GM12878 (cell line): ENCODE measurements around the gene RALGAPA2. TPM values are rescaled to one million over a fixed set of nuclear protein-coding genes. Genes with fewer than 3 reads are reported as not detected.

Experiments
- BMI1 ChIP-seq: fragments of 450-650 bp; IDR thresholded peaks from 2 replicates; pipeline ENCODE4 v1.6.1; 2016; ENCODE audit warnings: mild to moderate bottlenecking, moderate library complexity, borderline replicate concordance
- CHD4 ChIP-seq: fragments of 200-600 bp; sonication (generic); IDR thresholded peaks from 2 replicates; pipeline ENCODE4 v1.6.1; 2016; ENCODE audit warnings: mild to moderate bottlenecking
- CREB1 ChIP-seq: IDR thresholded peaks from 2 replicates; pipeline ENCODE4 v1.6.1; 2012; ENCODE audit warnings: low read depth, mild to moderate bottlenecking, inconsistent platforms
- EZH2 ChIP-seq: IDR thresholded peaks from 2 replicates; pipeline ENCODE4 v1.6.1; 2012; ENCODE audit warnings: low read depth, mild to moderate bottlenecking, control low read depth, inconsistent platforms, low read length, borderline replicate concordance; ENCODE audit not compliant: control insufficient read depth
- GABPA ChIP-seq: IDR thresholded peaks from 2 replicates; pipeline ENCODE4 v1.6.1; 2014; ENCODE audit warnings: antibody characterized with exemption, low read depth, mild to moderate bottlenecking, inconsistent platforms
- HDAC2 ChIP-seq: fragments of 200-600 bp; sonication (generic); IDR thresholded peaks from 2 replicates; pipeline ENCODE4 v1.6.1; 2017
- HDGF ChIP-seq: fragments of 450-650 bp; IDR thresholded peaks from 2 replicates; pipeline ENCODE4 v1.6.1; 2016; ENCODE audit warnings: antibody characterized with exemption
- KDM1A ChIP-seq: fragments of 200-600 bp; sonication (generic); IDR thresholded peaks from 2 replicates; pipeline ENCODE4 v1.6.1; 2016; ENCODE audit warnings: borderline replicate concordance
- NR2C1 ChIP-seq: fragments of 450-650 bp; IDR thresholded peaks from 2 replicates; pipeline ENCODE4 v1.6.1; 2017; ENCODE audit warnings: antibody characterized with exemption, mild to moderate bottlenecking, moderate library complexity
- NRF1 ChIP-seq: conservative IDR thresholded peaks from 2 replicates; pipeline ENCODE4 v1.6.1; 2011; ENCODE audit warnings: mild to moderate bottlenecking, low read depth, low read length, improper control_type of control experiment
- PAX5 ChIP-seq: IDR thresholded peaks from 2 replicates; pipeline ENCODE4 v1.6.1; 2011; ENCODE audit warnings: low read depth, low read length, borderline replicate concordance
- PAX8 ChIP-seq: fragments of 450-650 bp; IDR thresholded peaks from 2 replicates; pipeline ENCODE4 v1.6.1; 2017; ENCODE audit warnings: mild to moderate bottlenecking, moderate library complexity
- POLR2AphosphoS5 ChIP-seq: IDR thresholded peaks from 2 replicates; pipeline ENCODE4 v1.6.1; 2011; ENCODE audit warnings: mild to moderate bottlenecking, low read length, inconsistent platforms
- RELA ChIP-seq: fragments of 450-650 bp; IDR thresholded peaks from 2 replicates; pipeline ENCODE4 v1.8.0; 2014; ENCODE audit warnings: borderline replicate concordance; ENCODE audit not compliant: partially characterized antibody
- polyA plus RNA-seq, 11 experiments: library from polyadenylated mRNA; depleted of rRNA in 4 of 11; unstranded in 6 of 11; stranded (reverse) in 5 of 11; fragments of >200 nt; fragmentation: Nextera tagmentation in 4 of 11; fragmentation: Illumina TruSeq in 1 of 11; extraction: Ambion mirVana in 4 of 11; extraction: Trizol in 1 of 11; gene quantifications; 1 replicate in 1 of 11; 2 replicates in 10 of 11; pipeline versions ENCODE4 v1.2.1 to v1.2.3, GENCODE V29; 2011 to 2016; ENCODE audit warnings: inconsistent platforms in 2 of 11, missing spikeins in 2 of 11, low read depth in 1 of 11
- total RNA-seq, 4 experiments: library from RNA; depleted of rRNA in 3 of 4; stranded (reverse); fragments of >200 nt in 3 of 4; fragmentation: Illumina TruSeq in 1 of 4; extraction: Trizol in 1 of 4; gene quantifications; 2 replicates each; pipeline versions ENCODE4 v1.2.1 to v1.2.3, GENCODE V29; 2013 to 2021
- TF ChIP-seq, protein P1 (sequence below): fragments of 450-650 bp; IDR thresholded peaks from 2 replicates; pipeline ENCODE4 v1.6.1; 2017; ENCODE audit warnings: mild to moderate bottlenecking, moderate library complexity
- TF ChIP-seq, protein P2 (sequence below): fragments of 450-650 bp; IDR thresholded peaks from 2 replicates; pipeline ENCODE4 v1.6.1; 2017; ENCODE audit warnings: mild to moderate bottlenecking
- TF ChIP-seq, protein P3 (sequence below): fragments of 450-650 bp; IDR thresholded peaks from 2 replicates; pipeline ENCODE4 v1.6.1; 2018; ENCODE audit warnings: mild to moderate bottlenecking, low read depth, moderate library complexity; ENCODE audit not compliant: partially characterized antibody
- TF ChIP-seq, protein P4 (sequence below): fragments of 450-650 bp; IDR thresholded peaks from 2 replicates; pipeline ENCODE4 v1.6.1; 2017; ENCODE audit warnings: antibody characterized with exemption, mild to moderate bottlenecking, moderate library complexity

Gene RALGAPA2
- total and polyA plus RNA-seq, 10 of the 15 experiments (the other 5 are each of a cell fraction or from before 2014, with no cell fraction given), result 2.9 to 29.4 (median 19.6) TPM

DNA sequence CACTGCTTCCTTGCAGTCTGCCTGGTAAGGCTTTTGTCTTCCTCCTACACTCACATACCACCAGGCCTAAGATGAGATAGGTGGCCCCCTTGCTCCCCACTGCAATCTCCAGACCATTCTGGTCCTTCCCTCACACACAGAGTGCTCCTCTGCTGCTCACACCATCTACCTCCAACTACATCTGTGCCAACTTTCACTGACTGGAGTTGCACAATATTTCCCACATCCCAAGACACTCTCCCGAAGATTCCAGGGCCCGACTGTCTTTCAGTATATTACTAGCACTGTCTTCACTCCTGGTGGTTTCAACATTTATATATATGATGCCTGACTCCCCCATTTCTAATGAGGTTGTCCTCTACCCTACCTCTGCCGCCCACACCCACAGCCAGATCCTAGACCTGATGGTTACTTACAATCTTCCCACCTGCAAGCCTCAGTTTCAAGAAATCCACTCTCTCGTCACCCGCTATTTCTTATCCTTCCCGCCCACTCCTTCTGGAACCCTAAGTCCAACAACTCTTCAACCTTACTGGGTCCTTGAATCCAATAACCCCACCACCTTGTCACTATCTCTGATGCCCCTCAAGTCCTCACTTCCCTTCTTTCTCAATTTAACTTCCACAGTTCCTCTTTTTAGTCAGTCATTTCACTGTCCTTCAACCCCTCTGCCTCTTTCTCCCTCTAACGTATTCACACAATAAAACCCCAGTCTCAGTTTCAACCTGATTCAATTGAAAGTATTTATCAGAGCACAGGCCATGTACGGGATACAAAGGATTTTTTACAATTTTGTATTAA is 21.6 kb downstream of the RALGAPA2 start (continued):
- TF ChIP-seq, protein P1, sequence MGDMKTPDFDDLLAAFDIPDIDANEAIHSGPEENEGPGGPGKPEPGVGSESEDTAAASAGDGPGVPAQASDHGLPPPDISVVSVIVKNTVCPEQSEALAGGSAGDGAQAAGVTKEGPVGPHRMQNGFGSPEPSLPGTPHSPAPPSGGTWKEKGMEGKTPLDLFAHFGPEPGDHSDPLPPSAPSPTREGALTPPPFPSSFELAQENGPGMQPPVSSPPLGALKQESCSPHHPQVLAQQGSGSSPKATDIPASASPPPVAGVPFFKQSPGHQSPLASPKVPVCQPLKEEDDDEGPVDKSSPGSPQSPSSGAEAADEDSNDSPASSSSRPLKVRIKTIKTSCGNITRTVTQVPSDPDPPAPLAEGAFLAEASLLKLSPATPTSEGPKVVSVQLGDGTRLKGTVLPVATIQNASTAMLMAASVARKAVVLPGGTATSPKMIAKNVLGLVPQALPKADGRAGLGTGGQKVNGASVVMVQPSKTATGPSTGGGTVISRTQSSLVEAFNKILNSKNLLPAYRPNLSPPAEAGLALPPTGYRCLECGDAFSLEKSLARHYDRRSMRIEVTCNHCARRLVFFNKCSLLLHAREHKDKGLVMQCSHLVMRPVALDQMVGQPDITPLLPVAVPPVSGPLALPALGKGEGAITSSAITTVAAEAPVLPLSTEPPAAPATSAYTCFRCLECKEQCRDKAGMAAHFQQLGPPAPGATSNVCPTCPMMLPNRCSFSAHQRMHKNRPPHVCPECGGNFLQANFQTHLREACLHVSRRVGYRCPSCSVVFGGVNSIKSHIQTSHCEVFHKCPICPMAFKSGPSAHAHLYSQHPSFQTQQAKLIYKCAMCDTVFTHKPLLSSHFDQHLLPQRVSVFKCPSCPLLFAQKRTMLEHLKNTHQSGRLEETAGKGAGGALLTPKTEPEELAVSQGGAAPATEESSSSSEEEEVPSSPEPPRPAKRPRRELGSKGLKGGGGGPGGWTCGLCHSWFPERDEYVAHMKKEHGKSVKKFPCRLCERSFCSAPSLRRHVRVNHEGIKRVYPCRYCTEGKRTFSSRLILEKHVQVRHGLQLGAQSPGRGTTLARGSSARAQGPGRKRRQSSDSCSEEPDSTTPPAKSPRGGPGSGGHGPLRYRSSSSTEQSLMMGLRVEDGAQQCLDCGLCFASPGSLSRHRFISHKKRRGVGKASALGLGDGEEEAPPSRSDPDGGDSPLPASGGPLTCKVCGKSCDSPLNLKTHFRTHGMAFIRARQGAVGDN, result no peak
- no peak for TF ChIP-seq NRF1
- TF ChIP-seq, protein P2, sequence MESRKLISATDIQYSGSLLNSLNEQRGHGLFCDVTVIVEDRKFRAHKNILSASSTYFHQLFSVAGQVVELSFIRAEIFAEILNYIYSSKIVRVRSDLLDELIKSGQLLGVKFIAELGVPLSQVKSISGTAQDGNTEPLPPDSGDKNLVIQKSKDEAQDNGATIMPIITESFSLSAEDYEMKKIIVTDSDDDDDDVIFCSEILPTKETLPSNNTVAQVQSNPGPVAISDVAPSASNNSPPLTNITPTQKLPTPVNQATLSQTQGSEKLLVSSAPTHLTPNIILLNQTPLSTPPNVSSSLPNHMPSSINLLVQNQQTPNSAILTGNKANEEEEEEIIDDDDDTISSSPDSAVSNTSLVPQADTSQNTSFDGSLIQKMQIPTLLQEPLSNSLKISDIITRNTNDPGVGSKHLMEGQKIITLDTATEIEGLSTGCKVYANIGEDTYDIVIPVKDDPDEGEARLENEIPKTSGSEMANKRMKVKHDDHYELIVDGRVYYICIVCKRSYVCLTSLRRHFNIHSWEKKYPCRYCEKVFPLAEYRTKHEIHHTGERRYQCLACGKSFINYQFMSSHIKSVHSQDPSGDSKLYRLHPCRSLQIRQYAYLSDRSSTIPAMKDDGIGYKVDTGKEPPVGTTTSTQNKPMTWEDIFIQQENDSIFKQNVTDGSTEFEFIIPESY, result no peak
- TF ChIP-seq, protein P3, sequence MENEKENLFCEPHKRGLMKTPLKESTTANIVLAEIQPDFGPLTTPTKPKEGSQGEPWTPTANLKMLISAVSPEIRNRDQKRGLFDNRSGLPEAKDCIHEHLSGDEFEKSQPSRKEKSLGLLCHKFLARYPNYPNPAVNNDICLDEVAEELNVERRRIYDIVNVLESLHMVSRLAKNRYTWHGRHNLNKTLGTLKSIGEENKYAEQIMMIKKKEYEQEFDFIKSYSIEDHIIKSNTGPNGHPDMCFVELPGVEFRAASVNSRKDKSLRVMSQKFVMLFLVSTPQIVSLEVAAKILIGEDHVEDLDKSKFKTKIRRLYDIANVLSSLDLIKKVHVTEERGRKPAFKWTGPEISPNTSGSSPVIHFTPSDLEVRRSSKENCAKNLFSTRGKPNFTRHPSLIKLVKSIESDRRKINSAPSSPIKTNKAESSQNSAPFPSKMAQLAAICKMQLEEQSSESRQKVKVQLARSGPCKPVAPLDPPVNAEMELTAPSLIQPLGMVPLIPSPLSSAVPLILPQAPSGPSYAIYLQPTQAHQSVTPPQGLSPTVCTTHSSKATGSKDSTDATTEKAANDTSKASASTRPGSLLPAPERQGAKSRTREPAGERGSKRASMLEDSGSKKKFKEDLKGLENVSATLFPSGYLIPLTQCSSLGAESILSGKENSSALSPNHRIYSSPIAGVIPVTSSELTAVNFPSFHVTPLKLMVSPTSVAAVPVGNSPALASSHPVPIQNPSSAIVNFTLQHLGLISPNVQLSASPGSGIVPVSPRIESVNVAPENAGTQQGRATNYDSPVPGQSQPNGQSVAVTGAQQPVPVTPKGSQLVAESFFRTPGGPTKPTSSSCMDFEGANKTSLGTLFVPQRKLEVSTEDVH, result no peak
- TF ChIP-seq EZH2, result no peak
- TF ChIP-seq POLR2AphosphoS5, result no peak
- TF ChIP-seq PAX8, result no peak
- TF ChIP-seq BMI1, result peak; percentile 80
- TF ChIP-seq NR2C1, result peak; percentile 3; the same call in 1 of the 2 replicates
- no peak for TF ChIP-seq CREB1
- TF ChIP-seq, protein P4, sequence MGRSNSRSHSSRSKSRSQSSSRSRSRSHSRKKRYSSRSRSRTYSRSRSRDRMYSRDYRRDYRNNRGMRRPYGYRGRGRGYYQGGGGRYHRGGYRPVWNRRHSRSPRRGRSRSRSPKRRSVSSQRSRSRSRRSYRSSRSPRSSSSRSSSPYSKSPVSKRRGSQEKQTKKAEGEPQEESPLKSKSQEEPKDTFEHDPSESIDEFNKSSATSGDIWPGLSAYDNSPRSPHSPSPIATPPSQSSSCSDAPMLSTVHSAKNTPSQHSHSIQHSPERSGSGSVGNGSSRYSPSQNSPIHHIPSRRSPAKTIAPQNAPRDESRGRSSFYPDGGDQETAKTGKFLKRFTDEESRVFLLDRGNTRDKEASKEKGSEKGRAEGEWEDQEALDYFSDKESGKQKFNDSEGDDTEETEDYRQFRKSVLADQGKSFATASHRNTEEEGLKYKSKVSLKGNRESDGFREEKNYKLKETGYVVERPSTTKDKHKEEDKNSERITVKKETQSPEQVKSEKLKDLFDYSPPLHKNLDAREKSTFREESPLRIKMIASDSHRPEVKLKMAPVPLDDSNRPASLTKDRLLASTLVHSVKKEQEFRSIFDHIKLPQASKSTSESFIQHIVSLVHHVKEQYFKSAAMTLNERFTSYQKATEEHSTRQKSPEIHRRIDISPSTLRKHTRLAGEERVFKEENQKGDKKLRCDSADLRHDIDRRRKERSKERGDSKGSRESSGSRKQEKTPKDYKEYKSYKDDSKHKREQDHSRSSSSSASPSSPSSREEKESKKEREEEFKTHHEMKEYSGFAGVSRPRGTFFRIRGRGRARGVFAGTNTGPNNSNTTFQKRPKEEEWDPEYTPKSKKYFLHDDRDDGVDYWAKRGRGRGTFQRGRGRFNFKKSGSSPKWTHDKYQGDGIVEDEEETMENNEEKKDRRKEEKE, result no peak
- TF ChIP-seq CHD4, result no peak
- 0 out of 2 replicates have a peak, but pooled peaks have one; percentile 37 for TF ChIP-seq HDGF
- TF ChIP-seq GABPA, result no peak
- no peak for TF ChIP-seq KDM1A
- no peak for TF ChIP-seq HDAC2
- no peak for TF ChIP-seq RELA
- TF ChIP-seq PAX5, result peak; percentile 44; the same call in 1 of the 2 replicates
